ENCODE data around the gene CNTN4.

Gene CNTN4

DNA sequence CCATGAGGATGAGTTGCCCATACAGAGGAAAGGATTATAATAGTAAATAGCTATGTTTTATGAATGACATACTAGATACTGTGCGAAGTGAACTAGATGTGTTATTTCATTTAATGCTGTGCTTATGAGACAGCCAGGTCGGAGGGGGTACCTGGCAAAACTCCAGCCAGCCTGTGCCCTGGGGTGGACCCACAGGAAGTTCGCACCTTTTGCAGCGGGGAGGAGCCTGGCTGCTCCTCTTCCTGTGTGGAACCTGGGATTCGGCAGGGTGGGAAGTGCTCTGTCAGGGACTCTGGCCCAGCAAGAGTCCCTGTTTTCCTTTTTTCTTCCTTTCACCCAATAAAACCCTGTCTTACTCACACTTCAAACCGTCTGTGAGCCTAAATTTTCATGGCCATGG, 559.3 kb downstream of the CNTN4 start:
- 75 to 90% methylated on average over 4 to 6 of the region's 6 CpGs for WGBS, 2 experiments (ENCODE audit: insufficient coverage in 2 of 2)
- Histone ChIP-seq H3K27ac (ENCODE audit: low read depth, low read length, severe bottlenecking) (no peak overlapping the region), H3K9me3 (ENCODE audit: control insufficient read depth, low read length) (no peaks in the 10 kb centered on the region), H3K4me3 (ENCODE audit: extremely low read depth, insufficient read depth, low read length, poor library complexity, severe bottlenecking) (no peak overlapping the region), H3K36me3 (ENCODE audit: control insufficient read depth, insufficient read depth, low read length) (no peaks in the 10 kb centered on the region), H3K4me1 (ENCODE audit: control insufficient read depth, insufficient read depth, low read length, poor library complexity, severe bottlenecking) (peaks cover 22% of the 10 kb centered on the region)

- Histone ChIP-seq H3K9me3 (ENCODE audit: control insufficient read depth, low read length) (no peaks in the 10 kb centered on the region), H3K27ac (ENCODE audit: low read depth, low read length, severe bottlenecking) (no peak overlapping the region), H3K4me1 (ENCODE audit: control insufficient read depth, insufficient read depth, low read length, poor library complexity, severe bottlenecking) (peaks cover 19% of the 10 kb centered on the region), H3K4me3 (ENCODE audit: extremely low read depth, insufficient read depth, low read length, poor library complexity, severe bottlenecking) (no peak overlapping the region), H3K36me3 (ENCODE audit: control insufficient read depth, insufficient read depth, low read length) (no peaks in the 10 kb centered on the region)
- WGBS, 2 experiments (ENCODE audit: insufficient coverage in 2 of 2) = 83% methylated on average over 1 of the region's 3 CpGs; no CpG with 5 or more reads in 1 of the 2 experiments
Observed at GRCh38 chr3:2659896-2660295, 561.2 kb downstream of the CNTN4 start.

- H3K27ac ChIP-seq (ENCODE audit: low read depth, low read length, severe bottlenecking) = no peak overlapping the region
Observed at GRCh38 chr3:2661078-2661477, 562.4 kb downstream of the CNTN4 start.

DNA sequence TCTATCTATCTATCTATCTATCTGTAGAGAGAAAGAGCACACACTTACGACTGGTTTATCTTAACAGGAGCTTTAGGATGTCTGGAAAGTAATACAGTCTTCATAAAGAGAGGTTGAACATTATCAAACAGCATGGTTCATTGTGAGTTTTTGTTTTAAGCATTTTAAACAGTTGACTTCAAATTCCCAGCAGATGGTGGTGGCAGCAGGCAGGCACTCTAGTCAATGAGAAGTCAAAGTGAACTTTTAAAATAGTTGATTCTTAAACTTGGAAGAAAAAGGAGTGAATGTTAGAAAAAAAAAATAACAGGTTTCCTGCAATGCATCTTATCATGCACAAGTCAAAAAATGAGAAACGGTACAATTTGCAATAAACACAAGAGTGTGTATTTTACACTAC, 578.8 kb downstream of the CNTN4 start:
- Histone ChIP-seq H3K36me3 (ENCODE audit: control insufficient read depth, insufficient read depth, low read length) (no peaks in the 10 kb centered on the region), H3K4me1 (ENCODE audit: control insufficient read depth, insufficient read depth, low read length, poor library complexity, severe bottlenecking) (peaks cover 4% of the 10 kb centered on the region), H3K27ac (ENCODE audit: low read depth, low read length, severe bottlenecking) (no peak overlapping the region), H3K9me3 (ENCODE audit: control insufficient read depth, low read length) (no peaks in the 10 kb centered on the region), H3K4me3 (ENCODE audit: extremely low read depth, insufficient read depth, low read length, poor library complexity, severe bottlenecking) (no peak overlapping the region)
- 70% methylated on average over 2 of the region's 2 CpGs; no CpG with 5 or more reads in 1 of the 2 experiments for whole genome bisulfite sequencing, 2 experiments (ENCODE audit: insufficient coverage in 2 of 2)

More at GRCh38 chr3:2661078-2661477, 562.4 kb downstream of the CNTN4 start:
- Histone ChIP-seq H3K36me3 (ENCODE audit: control insufficient read depth, insufficient read depth, low read length) (no peaks in the 10 kb centered on the region), H3K4me3 (ENCODE audit: extremely low read depth, insufficient read depth, low read length, poor library complexity, severe bottlenecking) (no peak overlapping the region), H3K4me1 (ENCODE audit: control insufficient read depth, insufficient read depth, low read length, poor library complexity, severe bottlenecking) (peaks cover 12% of the 10 kb centered on the region), H3K9me3 (ENCODE audit: control insufficient read depth, low read length) (no peaks in the 10 kb centered on the region)
- WGBS, 2 experiments (ENCODE audit: insufficient coverage in 2 of 2) = no CpG with 5 or more reads among the region's 1 CpG

DNA sequence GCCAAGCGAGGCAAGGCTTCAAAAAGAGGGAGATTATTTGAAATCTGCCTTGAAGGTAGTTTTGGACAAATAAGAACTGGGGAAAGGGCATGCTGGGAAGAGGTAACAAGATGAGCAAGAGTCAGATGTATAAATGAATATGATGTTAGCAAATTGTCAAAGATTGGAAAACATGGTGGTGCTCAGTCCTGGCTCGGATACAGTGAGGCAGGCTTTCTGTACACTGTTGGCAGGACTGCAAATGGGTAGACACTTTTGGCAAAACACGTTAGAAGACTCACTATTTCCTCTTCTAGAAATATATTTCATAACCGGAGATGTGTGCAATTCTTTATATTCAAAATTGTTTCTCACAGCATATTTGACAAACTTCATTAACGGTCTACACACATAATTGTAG, 581.6 kb downstream of the CNTN4 start:
- no peaks in the 10 kb centered on the region for H3K9me3 ChIP-seq (ENCODE audit: control insufficient read depth, low read length)
- no peaks in the 10 kb centered on the region for H3K36me3 ChIP-seq (ENCODE audit: control insufficient read depth, insufficient read depth, low read length)
- no peak overlapping the region for H3K27ac ChIP-seq (ENCODE audit: low read depth, low read length, severe bottlenecking)
- no peak overlapping the region for H3K4me3 ChIP-seq (ENCODE audit: extremely low read depth, insufficient read depth, low read length, poor library complexity, severe bottlenecking)
- 86 to 94% methylated on average over 1 to 2 of the region's 5 CpGs for WGBS, 2 experiments (ENCODE audit: insufficient coverage in 2 of 2)
- H3K4me1 ChIP-seq (ENCODE audit: control insufficient read depth, insufficient read depth, low read length, poor library complexity, severe bottlenecking) = no peaks in the 10 kb centered on the region

- Histone ChIP-seq H3K9me3 (ENCODE audit: control insufficient read depth, low read length) (no peaks in the 10 kb centered on the region), H3K4me3 (ENCODE audit: extremely low read depth, insufficient read depth, low read length, poor library complexity, severe bottlenecking) (no peak overlapping the region), H3K4me1 (ENCODE audit: control insufficient read depth, insufficient read depth, low read length, poor library complexity, severe bottlenecking) (no peaks in the 10 kb centered on the region), H3K27ac (ENCODE audit: low read depth, low read length, severe bottlenecking) (no peak overlapping the region), H3K36me3 (ENCODE audit: control insufficient read depth, insufficient read depth, low read length) (no peaks in the 10 kb centered on the region)
Observed at GRCh38 chr3:2684046-2684445, 585.4 kb downstream of the CNTN4 start.

DNA sequence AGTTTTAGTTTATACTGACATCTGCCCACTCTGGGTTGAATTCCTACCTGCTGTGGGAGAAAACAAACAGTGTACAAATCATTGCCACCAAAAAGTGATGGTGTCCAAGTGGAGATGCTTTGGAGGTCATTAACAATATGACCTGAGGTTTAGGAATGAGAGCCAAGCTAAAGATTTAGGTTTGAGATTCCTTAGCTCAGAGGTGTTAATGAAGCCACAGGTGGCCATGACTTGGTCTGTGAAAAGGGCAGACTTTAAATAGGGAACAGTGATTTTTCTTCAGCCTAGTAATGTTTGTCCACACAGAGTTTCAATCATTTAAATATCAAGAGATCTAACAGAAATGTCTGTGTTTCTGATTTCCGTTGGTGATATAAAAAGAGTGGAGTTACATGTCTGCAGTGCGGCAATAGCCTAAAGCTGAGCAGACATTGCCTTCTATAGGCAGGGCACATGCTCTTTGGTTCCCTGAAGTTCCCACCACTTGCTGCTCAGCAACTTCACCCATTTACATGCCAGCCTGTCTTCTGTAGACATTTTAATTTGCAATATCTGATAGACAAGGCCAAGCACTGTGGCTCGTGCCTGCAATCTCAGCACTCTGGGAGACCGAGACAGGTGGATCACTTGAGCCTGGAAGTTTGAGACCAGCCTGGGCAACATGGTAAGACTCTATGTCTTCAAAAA, 588.3 kb downstream of the CNTN4 start:
- Histone ChIP-seq H3K9me3 (ENCODE audit: control insufficient read depth, low read length) (no peaks in the 10 kb centered on the region), H3K4me3 (ENCODE audit: extremely low read depth, insufficient read depth, low read length, poor library complexity, severe bottlenecking) (no peak overlapping the region), H3K4me1 (ENCODE audit: control insufficient read depth, insufficient read depth, low read length, poor library complexity, severe bottlenecking) (no peaks in the 10 kb centered on the region), H3K36me3 (ENCODE audit: control insufficient read depth, insufficient read depth, low read length) (no peaks in the 10 kb centered on the region), H3K27ac (ENCODE audit: low read depth, low read length, severe bottlenecking) (no peak overlapping the region)
- WGBS, 2 experiments (ENCODE audit: insufficient coverage in 2 of 2) = 60 to 71% methylated on average over 3 of the region's 4 CpGs

GRCh38 chr3:2697589-2697988, 598.9 kb downstream of the CNTN4 start:
- no peaks in the 10 kb centered on the region for H3K9me3 ChIP-seq (ENCODE audit: control insufficient read depth, low read length)
- 90 to 100% methylated on average over 2 of the region's 2 CpGs for WGBS, 2 experiments (ENCODE audit: insufficient coverage in 2 of 2)
- no peak overlapping the region for H3K4me3 ChIP-seq (ENCODE audit: extremely low read depth, insufficient read depth, low read length, poor library complexity, severe bottlenecking)
- H3K36me3 ChIP-seq (ENCODE audit: control insufficient read depth, insufficient read depth, low read length) = no peaks in the 10 kb centered on the region
- no peaks in the 10 kb centered on the region for H3K4me1 ChIP-seq (ENCODE audit: control insufficient read depth, insufficient read depth, low read length, poor library complexity, severe bottlenecking)
- no peak overlapping the region for H3K27ac ChIP-seq (ENCODE audit: low read depth, low read length, severe bottlenecking)

- no peaks in the 10 kb centered on the region for H3K4me1 ChIP-seq (ENCODE audit: control insufficient read depth, insufficient read depth, low read length, poor library complexity, severe bottlenecking)
- no peak overlapping the region for H3K27ac ChIP-seq (ENCODE audit: low read depth, low read length, severe bottlenecking)
- H3K36me3 ChIP-seq (ENCODE audit: control insufficient read depth, insufficient read depth, low read length) = no peaks in the 10 kb centered on the region
- no peaks in the 10 kb centered on the region for H3K9me3 ChIP-seq (ENCODE audit: control insufficient read depth, low read length)
- 71 to 95% methylated on average over 1 to 2 of the region's 3 CpGs for WGBS, 2 experiments (ENCODE audit: insufficient coverage in 2 of 2)
- no peak overlapping the region for H3K4me3 ChIP-seq (ENCODE audit: extremely low read depth, insufficient read depth, low read length, poor library complexity, severe bottlenecking)
Observed at GRCh38 chr3:2701471-2701870, 602.8 kb downstream of the CNTN4 start.

- H3K9me3 ChIP-seq (ENCODE audit: control insufficient read depth, low read length) = no peaks in the 10 kb centered on the region
- no peaks in the 10 kb centered on the region for H3K4me1 ChIP-seq (ENCODE audit: control insufficient read depth, insufficient read depth, low read length, poor library complexity, severe bottlenecking)
- no peak overlapping the region for H3K27ac ChIP-seq (ENCODE audit: low read depth, low read length, severe bottlenecking)
- no CpG with 5 or more reads among the region's 5 CpGs for WGBS, 2 experiments (ENCODE audit: insufficient coverage in 2 of 2)
- H3K36me3 ChIP-seq (ENCODE audit: control insufficient read depth, insufficient read depth, low read length) = no peaks in the 10 kb centered on the region
- no peak overlapping the region for H3K4me3 ChIP-seq (ENCODE audit: extremely low read depth, insufficient read depth, low read length, poor library complexity, severe bottlenecking)
Observed at GRCh38 chr3:2706144-2706835, 607.6 kb downstream of the CNTN4 start.

DNA sequence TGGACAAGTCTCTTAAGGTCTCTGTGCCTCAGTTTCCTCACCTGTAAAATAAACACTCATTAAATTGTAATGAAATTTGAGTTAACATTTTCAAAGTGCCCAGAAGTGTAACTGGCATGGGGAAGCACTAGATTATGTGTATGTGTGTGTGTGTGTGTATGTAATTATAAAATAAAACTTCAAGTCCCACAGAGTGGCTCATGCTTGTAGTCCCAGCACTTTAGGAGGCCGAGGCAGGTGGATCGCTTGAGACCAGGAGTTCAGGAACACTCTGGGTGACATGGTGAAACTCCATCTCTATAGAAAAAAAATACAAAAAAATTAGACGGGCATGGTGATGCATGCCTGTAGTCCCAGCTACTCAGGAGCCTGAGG, 608.2 kb downstream of the CNTN4 start:
- no peak overlapping the region for H3K4me3 ChIP-seq (ENCODE audit: extremely low read depth, insufficient read depth, low read length, poor library complexity, severe bottlenecking)
- H3K36me3 ChIP-seq (ENCODE audit: control insufficient read depth, insufficient read depth, low read length) = no peaks in the 10 kb centered on the region
- 83 to 100% methylated on average over 1 of the region's 3 CpGs for WGBS, 2 experiments (ENCODE audit: insufficient coverage in 2 of 2)
- no peak overlapping the region for H3K27ac ChIP-seq (ENCODE audit: low read depth, low read length, severe bottlenecking)
- H3K4me1 ChIP-seq (ENCODE audit: control insufficient read depth, insufficient read depth, low read length, poor library complexity, severe bottlenecking) = no peaks in the 10 kb centered on the region
- H3K9me3 ChIP-seq (ENCODE audit: control insufficient read depth, low read length) = no peaks in the 10 kb centered on the region
